Measurements from ENCODE around the gene UNC5CL. TPM values are rescaled to one million over a fixed set of nuclear protein-coding genes. Genes with fewer than 3 reads are reported as not detected.
"Not testable (repeated sequence)": the region's sequence is repeated elsewhere in the genome, so short reads cannot be mapped to it uniquely, and the experiment has no call there.

Gene UNC5CL
- total RNA-seq, 1 donor from 2014 or later = 0.25 TPM

- peaks cover 2% of the 10 kb centered on the region for H3K27me3 Mint-ChIP-seq (ENCODE audit: low read depth)
- H3K4me1 Mint-ChIP-seq (ENCODE audit: low read depth) = peaks cover 37% of the 10 kb centered on the region
- no peak overlapping the region for H3K4me3 Mint-ChIP-seq (ENCODE audit: unreplicated experiment)
- peak overlapping the region; percentile 38 for H3K27ac Mint-ChIP-seq (ENCODE audit: unreplicated experiment)
- no peaks in the 10 kb centered on the region for H3K9me3 Mint-ChIP-seq (ENCODE audit: low read depth)
- TF ChIP-seq CTCF (IDR thresholded peaks at IDR 0.05) = no peak
- no peaks in the 10 kb centered on the region for H3K36me3 Mint-ChIP-seq (ENCODE audit: low read depth)
- no peak for DNase-seq (ENCODE audit: low spot score)
Observed at GRCh38 chr6:41025966-41026530, 13.0 kb downstream of the UNC5CL start.

GRCh38 chr6:41023114-41023513, 15.9 kb downstream of the UNC5CL start:
- peaks cover 28% of the 10 kb centered on the region for H3K4me1 Mint-ChIP-seq (ENCODE audit: low read depth)
- TF ChIP-seq CTCF (IDR thresholded peaks at IDR 0.05) = no peak
- H3K9me3 Mint-ChIP-seq (ENCODE audit: low read depth) = peaks cover 7% of the 10 kb centered on the region

GRCh38 chr6:41022294-41022693, 16.7 kb downstream of the UNC5CL start:
- no peak for TF ChIP-seq CTCF (IDR thresholded peaks at IDR 0.05)
- peaks cover 21% of the 10 kb centered on the region for H3K4me1 Mint-ChIP-seq (ENCODE audit: low read depth)
- peak overlapping the region; percentile 30 for H3K27ac Mint-ChIP-seq (ENCODE audit: unreplicated experiment)
- H3K9me3 Mint-ChIP-seq (ENCODE audit: low read depth) = peaks cover 7% of the 10 kb centered on the region
- peaks cover 2% of the 10 kb centered on the region for H3K27me3 Mint-ChIP-seq (ENCODE audit: low read depth)
- no peak for DNase-seq (ENCODE audit: low spot score)
- peaks cover 1% of the 10 kb centered on the region for H3K36me3 Mint-ChIP-seq (ENCODE audit: low read depth)
- H3K4me3 Mint-ChIP-seq (ENCODE audit: unreplicated experiment) = no peak overlapping the region

More at GRCh38 chr6:41023114-41023513, 15.9 kb downstream of the UNC5CL start:
- no peak overlapping the region for H3K27ac Mint-ChIP-seq (ENCODE audit: unreplicated experiment)
- H3K36me3 Mint-ChIP-seq (ENCODE audit: low read depth) = peaks cover 1% of the 10 kb centered on the region
- H3K4me3 Mint-ChIP-seq (ENCODE audit: unreplicated experiment) = no peak overlapping the region
- DNase-seq (ENCODE audit: low spot score) = no peak
- peaks cover 2% of the 10 kb centered on the region for H3K27me3 Mint-ChIP-seq (ENCODE audit: low read depth)

- H3K4me3 Mint-ChIP-seq (ENCODE audit: unreplicated experiment) = no peak overlapping the region
- H3K36me3 Mint-ChIP-seq (ENCODE audit: low read depth) = peaks cover 1% of the 10 kb centered on the region
- peak overlapping the region; percentile 30 for H3K27ac Mint-ChIP-seq (ENCODE audit: unreplicated experiment)
- peaks cover 7% of the 10 kb centered on the region for H3K9me3 Mint-ChIP-seq (ENCODE audit: low read depth)
- TF ChIP-seq CTCF (IDR thresholded peaks at IDR 0.05) = peak; percentile 70
- DNase-seq (ENCODE audit: low spot score) = no peak
- peaks cover 16% of the 10 kb centered on the region for H3K4me1 Mint-ChIP-seq (ENCODE audit: low read depth)
- H3K27me3 Mint-ChIP-seq (ENCODE audit: low read depth) = peaks cover 2% of the 10 kb centered on the region
Observed at GRCh38 chr6:41021832-41022231, 17.2 kb downstream of the UNC5CL start.

GRCh38 chr6:41017663-41018062, 21.4 kb downstream of the UNC5CL start:
- no peak for TF ChIP-seq CTCF (IDR thresholded peaks at IDR 0.05)
- peaks cover 7% of the 10 kb centered on the region for H3K9me3 Mint-ChIP-seq (ENCODE audit: low read depth)

GRCh38 chr6:41015860-41016259, 23.2 kb downstream of the UNC5CL start:
- not testable (repeated sequence) for H3K27ac Mint-ChIP-seq (ENCODE audit: unreplicated experiment); H3K9me3 Mint-ChIP-seq (ENCODE audit: low read depth); H3K4me1 Mint-ChIP-seq (ENCODE audit: low read depth); H3K4me3 Mint-ChIP-seq (ENCODE audit: unreplicated experiment); H3K27me3 Mint-ChIP-seq (ENCODE audit: low read depth); DNase-seq (ENCODE audit: low spot score); H3K36me3 Mint-ChIP-seq (ENCODE audit: low read depth)

More at GRCh38 chr6:41017663-41018062, 21.4 kb downstream of the UNC5CL start:
- DNase-seq (ENCODE audit: low spot score) = no peak
- H3K4me1 Mint-ChIP-seq (ENCODE audit: low read depth) = peaks cover 11% of the 10 kb centered on the region
- H3K4me3 Mint-ChIP-seq (ENCODE audit: unreplicated experiment) = no peak overlapping the region
- H3K27me3 Mint-ChIP-seq (ENCODE audit: low read depth) = peaks cover 4% of the 10 kb centered on the region
- no peak overlapping the region for H3K27ac Mint-ChIP-seq (ENCODE audit: unreplicated experiment)
- peaks cover 3% of the 10 kb centered on the region for H3K36me3 Mint-ChIP-seq (ENCODE audit: low read depth)
